Activated CD4-positive, alpha-beta T cell treated with anti-CD3 and anti-CD28 coated beads, Interleukin-2, Interleukin-4, amounts not matched to agents 100 ng/mL and 50 ng/mL, durations not matched to agents 16 hours and 8 hours (primary cell): ENCODE measurements around the gene CTNNA2.

Experiments used
- DNase-seq: peaks from one replicate; pipeline ENCODE4 v3.0.0-alpha.2; 2020; ENCODE audit warnings: low spot score

CTNNA2 gene

DNA sequence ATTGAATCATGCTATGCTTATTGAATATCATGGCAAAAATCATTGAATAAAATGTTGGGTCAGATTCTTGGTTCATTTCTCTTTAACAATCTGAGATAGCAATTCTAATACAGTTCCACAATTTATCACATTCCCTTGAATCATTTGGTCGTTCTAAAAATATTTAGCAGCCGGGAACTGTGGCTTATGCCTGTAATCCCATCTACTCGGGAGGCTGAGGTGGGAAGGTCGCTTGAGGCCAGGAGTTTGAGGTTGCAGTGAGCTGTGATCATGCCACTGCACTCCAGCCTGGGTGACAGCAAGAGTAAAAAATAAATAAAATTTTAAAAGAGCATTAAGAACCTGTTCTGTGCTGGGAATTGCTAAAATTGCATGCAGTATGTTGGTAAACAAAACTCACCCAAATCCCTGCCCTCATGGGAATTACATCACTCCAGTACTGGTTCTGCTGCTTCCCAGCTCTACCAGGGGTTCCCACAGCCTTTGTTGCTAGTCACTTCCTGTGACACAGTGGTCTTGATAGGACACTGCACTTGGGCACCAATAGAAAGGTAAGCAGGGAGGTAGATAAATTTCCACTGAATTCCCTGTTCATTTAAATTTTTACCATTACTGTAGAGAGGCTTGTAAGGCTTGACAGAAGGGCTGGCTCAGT is 200.4 kb downstream of the CTNNA2 start:
- DNase-seq, result no peak

DNA sequence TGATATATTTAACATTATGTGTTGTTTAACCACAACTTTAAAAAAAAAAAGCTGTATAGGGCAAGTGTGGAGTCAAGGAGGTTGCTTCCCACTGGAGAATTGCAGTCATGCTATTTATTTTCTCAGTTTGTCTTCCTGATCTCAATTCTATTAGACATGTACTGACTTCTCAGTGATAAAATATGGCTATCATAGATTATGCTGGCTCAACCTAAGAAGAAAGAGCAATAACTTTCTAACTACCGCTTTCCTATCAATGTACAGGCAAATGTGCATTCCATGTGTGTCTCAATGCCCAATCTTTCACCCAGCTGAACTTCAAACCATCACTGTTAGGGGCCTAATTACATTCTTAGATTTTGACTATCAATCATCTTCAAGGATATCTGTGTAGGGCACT is 201.4 kb downstream of the CTNNA2 start:
- no peak for DNase-seq

DNA sequence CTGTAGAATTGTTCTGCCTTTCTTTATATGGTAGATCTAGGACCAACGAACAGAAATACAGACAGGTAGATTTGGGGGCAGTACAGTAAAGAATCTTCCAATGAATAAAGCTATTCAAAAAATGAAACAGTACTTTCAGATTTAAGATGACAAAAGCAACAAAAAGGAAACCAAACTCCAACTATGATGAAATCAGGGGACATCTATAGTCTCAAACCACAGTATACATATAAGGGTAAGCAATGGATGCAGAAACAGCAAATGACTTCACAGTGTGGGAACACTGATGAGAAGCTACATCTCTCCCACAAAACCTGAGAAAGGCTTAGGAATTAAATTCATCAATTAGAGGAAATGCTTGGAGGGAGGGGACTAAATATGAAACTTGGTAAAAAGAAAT is 202.5 kb downstream of the CTNNA2 start:
- no peak for DNase-seq

DNA sequence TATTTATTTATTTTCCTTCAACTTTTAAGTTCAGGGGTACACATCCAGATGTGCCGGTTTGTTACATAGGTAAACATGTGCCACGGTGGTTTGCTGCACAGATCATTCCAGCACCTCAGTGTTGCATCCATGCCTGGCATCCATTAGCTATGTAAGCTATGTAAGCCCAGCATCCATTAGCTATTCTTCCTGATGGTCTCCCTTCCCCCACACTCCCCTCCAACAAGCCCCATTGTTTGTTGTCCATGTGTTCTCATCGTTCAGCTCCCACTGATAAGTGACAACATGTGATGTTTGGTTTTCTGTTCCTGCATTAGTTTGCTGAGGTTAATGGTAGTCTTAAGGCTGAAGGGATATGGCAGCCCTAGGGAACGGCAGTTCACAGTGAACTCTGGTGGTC is 203.4 kb downstream of the CTNNA2 start:
- no peak for DNase-seq

DNA sequence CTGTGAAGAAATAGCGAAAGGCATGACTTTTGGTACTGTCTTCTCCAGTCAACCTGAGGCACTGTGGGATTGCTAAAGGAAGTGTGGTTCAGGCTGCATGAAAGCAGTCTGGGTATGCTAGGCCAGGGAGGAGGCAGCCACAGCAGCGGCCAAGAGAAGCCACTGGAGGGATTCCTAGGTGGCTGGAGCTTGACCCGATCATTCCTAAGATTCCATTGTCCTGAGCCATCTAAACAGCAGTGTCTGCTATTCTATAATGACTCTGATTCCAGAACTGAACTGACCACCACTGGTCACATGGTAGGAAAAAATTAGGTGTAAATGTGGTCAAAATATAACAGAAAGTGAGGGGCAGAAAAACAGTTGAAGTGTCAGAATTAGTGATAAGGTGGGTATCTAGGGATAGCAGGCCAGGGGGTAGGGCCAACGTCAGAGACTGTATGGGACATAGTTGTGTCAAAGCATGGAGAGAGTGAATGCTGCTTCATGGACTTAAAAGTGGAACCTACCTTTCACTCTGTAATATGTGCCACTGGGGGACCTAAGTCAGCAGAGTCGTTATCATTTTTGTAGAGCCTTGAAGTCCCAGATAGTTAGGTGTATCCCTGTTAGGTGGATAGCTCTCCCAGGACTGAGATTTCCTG is 204.6 kb downstream of the CTNNA2 start:
- no peak for DNase-seq

DNA sequence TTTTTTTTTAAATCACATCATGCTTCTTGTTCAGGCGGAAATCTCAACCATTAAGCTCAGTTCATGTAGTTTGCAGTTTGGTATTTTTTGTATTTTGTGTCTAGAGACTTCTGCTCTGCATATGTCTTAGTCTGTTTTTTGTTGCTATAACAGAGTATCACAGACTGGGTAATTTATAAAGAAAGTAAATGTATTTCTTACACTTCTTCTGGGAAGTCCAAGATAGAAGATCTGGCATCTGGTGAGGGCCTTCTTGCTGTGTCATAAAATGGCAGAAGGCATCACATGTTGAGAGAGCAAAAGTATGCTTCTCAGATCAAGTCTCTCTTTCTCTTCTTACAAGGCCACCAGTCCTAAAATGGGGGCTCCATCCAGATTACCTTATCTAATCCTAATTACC is 208.2 kb downstream of the CTNNA2 start:
- DNase-seq, result no peak

DNA sequence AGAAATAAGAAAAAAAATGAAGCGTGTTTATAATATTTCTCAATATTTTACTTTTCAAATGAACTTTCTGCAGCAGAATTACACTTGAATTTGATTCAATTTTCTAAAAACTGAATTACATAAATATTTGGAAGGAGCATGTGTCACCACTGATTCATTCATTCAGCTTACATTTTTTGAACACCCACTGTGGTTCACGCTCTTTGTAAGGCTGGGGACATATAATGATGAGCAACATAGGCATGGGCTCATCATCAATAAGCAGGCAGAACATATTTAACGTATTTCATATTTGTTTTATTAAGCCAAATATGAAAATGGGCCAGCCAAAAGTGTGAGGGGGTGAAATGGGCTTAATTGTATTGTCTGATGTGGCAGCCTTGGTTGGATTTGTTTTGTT is 209.1 kb downstream of the CTNNA2 start:
- DNase-seq, result no peak

DNA sequence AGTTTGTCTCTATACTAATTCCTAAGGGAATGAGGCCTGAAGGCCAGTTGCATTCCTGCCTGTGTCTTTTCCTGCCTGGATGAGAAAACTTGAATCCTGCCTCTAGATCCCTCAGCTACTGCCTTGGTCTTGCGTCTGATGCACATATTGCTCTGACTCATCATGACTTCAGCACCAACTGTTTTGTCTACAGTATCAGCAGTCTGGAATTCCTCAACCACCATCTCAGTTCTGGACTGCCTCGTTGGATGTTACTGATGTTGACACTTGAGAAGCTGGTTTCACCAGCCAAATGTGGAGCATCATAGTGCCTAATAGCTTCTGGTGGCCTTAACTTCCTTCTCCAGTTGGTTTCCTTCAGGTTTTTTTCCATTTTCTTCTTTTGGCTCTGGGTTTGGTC is 211.0 kb downstream of the CTNNA2 start:
- no peak for DNase-seq

DNA sequence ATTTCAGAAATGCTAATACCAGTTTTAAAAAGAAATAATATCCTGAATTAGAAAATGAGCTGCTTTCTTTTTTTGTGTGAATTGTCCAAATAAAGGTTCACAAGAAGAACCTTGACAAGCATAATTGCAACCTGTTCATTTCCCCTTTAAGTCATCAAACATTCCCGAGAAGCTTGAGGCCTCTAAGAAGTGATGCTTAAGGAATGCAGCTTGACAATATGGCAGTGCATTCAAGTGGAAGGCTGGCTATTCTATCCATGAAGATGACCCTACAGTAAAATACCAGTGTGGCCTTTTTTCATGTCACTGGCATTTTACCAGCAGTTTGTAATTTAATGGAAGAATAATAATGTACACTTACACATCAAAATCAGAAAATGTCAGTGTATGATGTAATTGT is 216.7 kb downstream of the CTNNA2 start:
- DNase-seq, result no peak

DNA sequence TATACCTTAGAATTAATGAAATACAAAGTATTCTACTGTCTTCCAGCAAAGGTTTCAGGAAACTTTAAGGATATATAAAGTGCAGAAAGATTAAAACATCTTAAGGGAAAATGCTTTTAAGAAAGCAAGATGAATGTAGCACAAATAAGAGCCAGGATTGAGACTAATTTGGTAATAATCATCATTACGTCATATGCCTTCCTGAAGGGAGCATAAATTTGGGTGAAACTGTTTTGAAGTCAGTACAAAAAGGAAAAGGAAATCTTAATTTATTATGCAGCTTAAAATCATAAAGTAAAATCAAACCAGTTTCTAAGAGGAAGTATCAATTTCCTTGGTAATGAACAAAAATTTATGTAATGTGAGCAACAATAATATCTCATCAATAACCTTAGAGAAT is 221.7 kb downstream of the CTNNA2 start:
- no peak for DNase-seq

DNA sequence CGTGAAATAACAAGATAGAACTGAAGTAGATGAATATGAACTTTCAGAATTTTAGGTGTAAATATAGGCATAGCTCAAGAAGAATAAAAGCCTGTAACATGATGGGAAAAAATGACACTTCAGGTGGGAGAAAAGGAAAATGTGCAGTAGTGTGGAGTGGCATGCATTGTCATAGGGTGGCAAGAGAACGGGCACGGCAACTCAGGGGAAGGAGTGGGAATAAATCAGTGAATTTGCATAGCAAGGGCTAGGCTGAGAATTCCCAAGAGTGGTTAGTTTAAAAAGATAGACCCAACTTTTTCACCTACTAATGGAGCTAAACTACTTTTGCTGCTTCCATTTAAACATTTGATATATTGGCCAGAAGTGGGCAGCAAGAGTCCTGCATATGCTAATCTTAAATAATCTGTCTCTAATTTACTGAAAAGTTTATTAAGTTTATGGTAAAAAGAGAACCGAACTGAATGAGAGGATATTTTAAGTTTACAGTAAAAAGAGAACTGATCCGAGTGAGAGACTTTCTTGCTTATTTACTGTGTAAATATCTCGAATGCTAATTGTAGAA is 228.1 kb downstream of the CTNNA2 start:
- no peak for DNase-seq

DNA sequence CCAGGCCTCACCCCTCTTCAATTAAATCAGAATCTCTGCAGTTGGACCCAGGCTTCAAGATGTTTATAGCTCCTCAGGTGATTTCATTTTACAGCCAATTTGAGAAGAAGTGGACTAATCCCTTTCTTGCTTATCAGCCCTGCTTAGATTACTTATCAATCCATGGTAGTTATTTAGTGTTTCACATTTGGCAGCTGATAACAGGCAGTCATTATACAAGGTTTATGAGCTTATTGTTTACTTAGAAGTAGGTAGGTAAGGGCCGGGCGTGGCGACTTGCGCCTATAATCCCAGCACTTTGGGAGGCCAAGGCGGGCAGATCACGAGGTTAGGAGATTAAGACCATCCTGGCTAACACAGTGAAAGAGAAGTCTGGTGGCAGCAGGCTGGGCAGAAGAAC is 237.5 kb downstream of the CTNNA2 start:
- no peak for DNase-seq

DNA sequence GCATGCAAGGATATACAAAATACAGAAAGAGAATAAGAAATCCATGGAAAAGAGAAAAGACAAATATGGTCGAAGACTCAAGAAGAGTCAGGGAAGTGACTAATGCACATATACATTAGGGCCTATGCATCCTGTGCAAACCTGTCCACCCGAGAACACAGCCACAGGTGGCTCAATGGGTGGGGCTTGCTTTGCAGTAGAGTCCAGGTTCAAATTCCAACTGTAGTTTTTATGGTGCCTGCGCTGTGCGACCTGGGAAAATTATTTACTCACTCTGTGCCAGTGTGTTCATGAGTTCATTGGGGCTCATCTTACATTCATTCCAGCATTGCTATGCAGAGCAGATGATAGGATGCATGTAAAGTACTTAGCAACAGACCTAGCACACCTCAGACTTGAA is 244.7 kb downstream of the CTNNA2 start:
- DNase-seq, result no peak

DNA sequence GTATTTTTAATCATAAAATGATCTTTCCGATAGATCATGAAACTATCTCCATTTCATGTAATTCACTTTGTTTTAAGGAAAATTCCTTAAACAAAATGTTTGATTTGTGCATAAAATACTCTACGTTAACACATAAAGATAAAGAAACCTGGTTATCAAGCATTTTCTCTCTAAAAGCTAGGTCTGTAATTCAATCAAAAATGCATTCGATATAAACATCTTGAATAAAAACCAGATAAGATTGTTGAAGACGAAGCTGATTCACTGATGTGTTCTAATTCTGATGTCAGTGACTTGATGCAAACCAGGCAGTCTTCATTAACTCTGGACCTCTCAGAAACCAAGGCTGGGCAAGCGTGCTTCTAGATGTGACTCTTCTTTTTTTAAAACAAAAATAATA is 245.2 kb downstream of the CTNNA2 start:
- DNase-seq, result no peak

DNA sequence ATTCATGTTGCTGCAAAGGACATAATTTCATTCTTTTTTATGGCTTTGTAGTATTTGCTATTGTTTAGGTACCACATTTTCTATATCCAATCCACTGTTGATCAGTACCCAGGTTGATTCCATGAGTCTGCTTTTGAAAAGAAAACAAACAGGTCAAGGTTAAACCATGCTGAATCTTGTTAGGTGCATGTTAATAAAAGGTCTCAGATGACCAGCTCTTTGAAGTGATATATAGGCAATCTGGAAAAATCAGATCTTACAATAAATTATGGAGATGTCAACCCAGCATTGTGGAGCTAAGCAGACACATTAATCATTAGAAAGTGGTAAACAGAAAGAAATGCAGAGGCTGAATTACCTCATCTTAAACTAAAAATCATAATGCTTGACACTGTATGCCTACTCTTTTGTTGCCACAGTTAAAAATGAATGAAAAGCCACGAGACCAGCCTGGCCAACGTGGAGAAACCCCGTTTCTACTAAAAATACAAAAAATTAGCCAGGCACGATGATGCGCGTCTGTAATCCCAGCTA is 246.0 kb downstream of the CTNNA2 start:
- DNase-seq, result no peak

DNA sequence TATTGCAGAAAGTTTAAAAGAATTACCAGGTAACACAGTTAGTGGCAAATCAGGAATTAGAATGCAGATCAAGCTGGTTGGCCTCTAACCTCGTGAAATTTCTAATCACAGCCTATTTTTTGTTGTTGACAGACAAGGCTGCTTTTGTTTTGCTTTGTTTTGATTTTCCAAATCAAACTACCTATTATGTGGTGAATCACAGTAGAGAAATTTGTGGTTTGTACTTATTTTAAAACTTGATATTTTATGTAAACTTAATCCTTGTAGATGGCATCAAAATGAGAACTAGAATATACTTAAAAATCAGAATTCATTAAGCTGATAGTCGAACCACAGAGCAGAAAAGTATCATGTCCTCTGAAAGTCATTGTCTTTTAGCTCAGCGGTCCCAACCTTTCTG is 258.1 kb downstream of the CTNNA2 start:
- DNase-seq, result no peak

DNA sequence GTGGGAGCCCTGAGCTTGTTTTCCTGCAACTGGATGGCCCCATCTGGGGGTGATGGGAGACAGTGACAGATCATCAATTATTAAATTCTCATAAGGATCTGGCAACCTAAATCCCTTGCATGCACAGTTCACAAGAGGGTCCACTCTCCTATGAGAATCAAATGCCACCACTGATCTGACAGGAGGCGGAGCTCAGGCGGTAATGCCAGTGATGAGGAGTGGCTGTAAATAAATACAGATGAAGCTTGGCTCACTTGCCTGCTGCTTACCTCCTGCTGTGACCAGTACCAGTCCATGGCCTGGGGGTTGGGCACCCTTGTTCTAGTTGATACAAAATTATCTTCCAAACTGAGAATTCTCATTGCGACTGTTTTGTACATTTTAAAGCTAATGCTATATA is 258.6 kb downstream of the CTNNA2 start:
- no peak for DNase-seq

DNA sequence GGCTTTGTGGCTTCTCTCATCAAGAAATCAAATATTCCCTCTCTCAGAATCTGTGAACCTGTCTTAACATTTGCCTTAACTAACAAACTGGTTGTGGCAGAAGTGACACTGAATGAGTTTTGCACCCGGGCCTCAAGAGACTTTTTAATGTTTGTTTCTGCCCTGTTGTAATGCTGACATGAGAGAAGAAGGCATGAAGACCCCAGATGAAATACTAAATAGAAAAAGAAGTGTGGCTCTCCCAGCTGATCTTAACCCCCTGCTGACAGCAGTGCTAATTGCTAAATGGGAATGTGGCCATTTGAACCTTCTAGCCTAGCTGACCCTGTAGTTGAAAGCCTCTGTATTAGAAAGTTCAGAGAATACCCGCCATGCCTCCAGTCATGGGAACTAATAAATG is 261.2 kb downstream of the CTNNA2 start:
- DNase-seq, result no peak

DNA sequence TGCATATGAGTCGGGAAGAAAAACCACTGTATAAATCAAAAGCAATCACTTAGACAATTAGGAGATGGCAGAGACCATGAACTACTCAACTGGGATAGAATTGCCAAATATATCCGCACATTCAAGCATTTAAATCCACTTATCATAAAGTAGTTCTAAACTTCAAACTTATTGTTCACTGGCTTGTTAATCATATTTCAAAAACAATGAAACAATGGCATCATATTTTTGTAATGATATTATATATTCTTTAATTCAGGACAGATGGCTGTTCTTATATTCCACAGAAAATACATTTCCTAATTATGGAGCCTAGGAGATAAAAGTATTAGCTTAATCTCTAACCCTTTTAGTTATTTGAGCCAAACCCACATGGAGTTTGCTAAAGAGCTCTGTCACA is 263.6 kb downstream of the CTNNA2 start:
- no peak for DNase-seq

DNA sequence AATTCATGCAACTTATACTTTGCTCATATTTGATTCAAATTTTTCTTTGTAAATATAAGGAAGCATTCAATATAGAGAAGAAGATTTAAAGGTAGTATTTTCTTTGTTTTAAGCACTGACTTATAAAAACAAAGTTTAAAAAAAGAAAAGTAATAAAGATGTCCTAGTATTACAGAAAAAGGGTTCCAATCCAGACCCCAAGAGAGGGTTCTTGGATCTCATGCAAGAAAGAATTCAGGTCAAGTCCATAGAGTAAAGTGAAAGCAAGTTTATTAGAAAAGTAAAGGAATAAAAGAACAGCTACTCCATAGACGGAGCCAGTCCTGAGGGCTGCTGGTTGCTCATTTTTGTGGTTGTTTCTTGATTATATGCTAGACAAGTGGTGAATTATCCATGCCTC is 267.9 kb downstream of the CTNNA2 start:
- no peak for DNase-seq

DNA sequence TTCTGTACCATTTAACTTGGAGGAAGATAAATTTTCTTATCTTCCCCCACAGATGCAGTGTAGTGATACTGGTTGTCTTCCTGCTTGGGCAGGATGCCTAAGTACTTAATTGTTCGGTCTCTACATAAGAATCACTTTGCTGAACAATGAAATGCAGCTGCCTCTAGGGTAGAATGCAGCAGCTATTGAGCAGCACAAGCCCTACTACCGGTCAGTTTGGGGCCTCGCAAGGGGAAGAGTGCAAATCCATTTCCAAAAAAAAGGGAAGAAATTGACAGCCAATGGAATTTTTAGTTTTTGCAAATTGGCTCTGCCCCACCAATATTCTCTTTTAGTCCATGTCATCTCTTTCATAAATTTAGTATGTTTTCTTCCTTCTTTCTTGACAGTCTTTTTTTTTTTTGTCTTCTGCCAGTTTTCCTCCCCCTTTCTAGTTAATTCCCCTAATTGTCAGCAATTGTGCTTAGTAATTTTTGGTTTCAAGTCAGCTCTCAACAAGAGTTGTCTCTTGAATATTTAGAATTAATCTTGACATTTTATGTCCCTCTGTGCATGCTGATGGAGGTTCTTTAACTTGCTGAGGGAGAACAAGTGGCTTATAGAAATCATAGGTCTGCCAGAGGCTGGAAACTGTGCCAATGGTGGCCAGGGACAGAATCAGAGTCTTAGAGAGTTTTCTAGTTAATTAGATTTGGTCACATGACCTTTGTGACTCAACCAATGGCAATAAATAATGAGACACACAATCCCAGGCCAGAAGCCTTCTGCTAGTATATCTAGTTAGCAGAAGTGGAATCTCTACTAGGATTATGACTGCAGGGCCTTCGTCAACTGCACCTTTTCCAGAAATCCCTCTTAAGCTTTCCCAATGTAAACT is 270.0 kb downstream of the CTNNA2 start:
- no peak for DNase-seq

DNA sequence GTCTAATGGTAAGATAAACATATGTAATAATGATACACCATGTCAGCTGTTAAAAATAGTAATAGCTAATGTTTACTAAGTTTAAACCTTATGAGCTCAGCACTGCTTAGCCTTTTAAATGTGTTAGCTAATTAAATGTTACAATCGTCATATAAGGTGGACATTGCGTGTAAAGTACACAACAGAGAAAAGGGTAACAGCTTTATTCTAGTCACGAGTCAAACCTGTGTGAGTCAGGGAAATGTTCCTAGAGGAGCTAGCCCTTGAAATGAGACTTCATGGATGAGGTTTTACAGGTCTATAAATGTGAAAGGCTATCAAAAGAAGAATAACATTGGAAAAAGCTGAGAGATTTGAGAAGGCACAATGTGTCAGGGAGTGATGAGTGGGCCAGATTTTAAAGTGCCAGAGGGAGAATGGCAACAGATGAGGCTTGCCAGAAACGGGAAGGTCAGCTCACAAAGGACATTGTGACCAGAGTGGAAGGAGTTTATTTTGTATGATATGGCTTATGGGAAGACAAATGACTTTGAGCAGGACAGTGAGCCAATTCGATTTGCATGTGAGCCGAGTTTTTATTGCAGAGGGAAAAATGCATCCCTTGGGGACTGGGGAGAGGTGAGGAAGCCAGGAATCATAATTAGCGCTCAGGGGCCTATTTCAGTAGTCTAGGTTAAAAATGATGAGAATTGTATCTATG is 276.3 kb downstream of the CTNNA2 start:
- no peak for DNase-seq
